CD4-positive, CD25-positive, alpha-beta regulatory T cell (primary cell): ENCODE measurements around the gene ACTA1. TPM values are rescaled to one million over a fixed set of nuclear protein-coding genes. Genes with fewer than 3 reads are reported as not detected.

Experiments
- ATAC-seq, 2 donors: fragments of 150-1000 bp; cut with Tn5 transposase; one replicate each; pipeline ENCODE4 v1.10.0; 2021; ENCODE audit warnings: low read depth in 2 of 2, moderate number of reproducible peaks in 2 of 2, moderate library complexity in 1 of 2
- DNase-seq, 3 donors: peaks; one replicate each; pipeline versions ENCODE4 v3.0.0 to v3.0.0-alpha.2; 2012 to 2022; ENCODE audit warnings: mixed read lengths in 1 of 3
- H3K27ac ChIP-seq: one replicate; pipeline ENCODE4 v1.7.0; 2013; ENCODE audit warnings: mild to moderate bottlenecking, low read length; ENCODE audit not compliant: insufficient read depth, poor library complexity, severe bottlenecking
- H3K27me3 ChIP-seq: one replicate; pipeline ENCODE4 v1.7.0; 2013; ENCODE audit warnings: low read length; ENCODE audit not compliant: control insufficient read depth, insufficient read depth
- H3K36me3 ChIP-seq: one replicate; pipeline ENCODE4 v1.7.0; 2013; ENCODE audit warnings: mild to moderate bottlenecking, low read length, moderate library complexity; ENCODE audit not compliant: control insufficient read depth, insufficient read depth
- H3K4me1 ChIP-seq: 2 replicates; pipeline ENCODE4 v1.7.0; 2013; ENCODE audit warnings: mild to moderate bottlenecking, low read length; ENCODE audit not compliant: insufficient read depth, control insufficient read depth, poor library complexity, severe bottlenecking
- H3K4me3 ChIP-seq: one replicate; pipeline ENCODE4 v1.7.0; 2013; ENCODE audit warnings: low read depth, mild to moderate bottlenecking, low read length, moderate library complexity
- H3K9me3 ChIP-seq, 2 experiments: 1 replicate in 1 of 2; 2 replicates in 1 of 2; pipeline ENCODE4 v1.7.0; 2013; ENCODE audit warnings: low read length in 2 of 2, mild to moderate bottlenecking in 1 of 2, moderate library complexity in 1 of 2; ENCODE audit not compliant: control insufficient read depth in 2 of 2
- H3K27ac Mint-ChIP-seq, 3 donors: one replicate each; pipeline ENCODE4 v1.8.0; 2020 to 2022; ENCODE audit warnings: mild to moderate bottlenecking in 3 of 3, mixed read lengths in 3 of 3, moderate library complexity in 2 of 3
- H3K27me3 Mint-ChIP-seq: one replicate; pipeline ENCODE4 v1.8.0; 2022; ENCODE audit warnings: mild to moderate bottlenecking, mixed read lengths
- H3K36me3 Mint-ChIP-seq: one replicate; pipeline ENCODE4 v1.8.0; 2020; ENCODE audit warnings: mixed read lengths
- H3K4me1 Mint-ChIP-seq, 4 donors: one replicate each; pipeline ENCODE4 v1.8.0; 2020 to 2022; ENCODE audit warnings: mixed read lengths in 4 of 4, mild to moderate bottlenecking in 1 of 4
- H3K4me3 Mint-ChIP-seq, 4 donors: one replicate each; pipeline ENCODE4 v1.8.0; 2020 to 2022; ENCODE audit warnings: mild to moderate bottlenecking in 4 of 4, mixed read lengths in 4 of 4, moderate library complexity in 3 of 4
- H3K9me3 Mint-ChIP-seq, 7 donors: one replicate each; pipeline ENCODE4 v1.8.0; 2020 to 2022; ENCODE audit warnings: mixed read lengths in 7 of 7, mild to moderate bottlenecking in 3 of 7, moderate library complexity in 2 of 7
- polyA plus RNA-seq, 4 donors: library from polyadenylated mRNA; unstranded; fragments of 300-500 nt; fragmentation: Illumina TruSeq; gene quantifications; one replicate each; pipeline ENCODE4 v1.2.3, GENCODE V29; 2021
- total RNA-seq: library from RNA; stranded (reverse); gene quantifications from one replicate; pipeline ENCODE4 v1.2.3, GENCODE V29; 2022

The ACTA1 gene
- total and polyA plus RNA-seq, 5 donors from 2014 or later: not detected

GRCh38 chr1:229383961-229384360, 49.9 kb downstream of the ACTA1 start:
- Histone ChIP-seq H3K9me3 (no peaks in the 10 kb centered on the region), H3K4me3 (no peak overlapping the region), H3K4me1 (no peaks in the 10 kb centered on the region), H3K27ac (no peak overlapping the region), H3K36me3 (no peaks in the 10 kb centered on the region), H3K27me3 (peaks cover 4% of the 10 kb centered on the region)
- H3K27ac Mint-ChIP-seq: no peak overlapping the region
- ATAC-seq: no peak
- peaks cover 26% of the 10 kb centered on the region for H3K27me3 Mint-ChIP-seq
- no peak overlapping the region for H3K4me3 Mint-ChIP-seq
- no peak for DNase-seq
- H3K4me1 Mint-ChIP-seq: no peaks in the 10 kb centered on the region
- H3K36me3 Mint-ChIP-seq: no peaks in the 10 kb centered on the region
- H3K9me3 Mint-ChIP-seq: peaks cover 0 to 2% (median 0%) of the 10 kb centered on the region in 7 donors

- H3K27ac Mint-ChIP-seq: peak overlapping the region in 1 of 3 donors; percentile 9
- H3K9me3 Mint-ChIP-seq: peaks cover 0 to 2% (median 0%) of the 10 kb centered on the region in 7 donors
- H3K4me3 ChIP-seq: no peak overlapping the region
- no peak overlapping the region for H3K4me3 Mint-ChIP-seq
- ATAC-seq (no peak), DNase-seq (no peak)
- H3K4me1 ChIP-seq: no peaks in the 10 kb centered on the region
- H3K9me3 ChIP-seq: no peaks in the 10 kb centered on the region
- no peak overlapping the region for H3K27ac ChIP-seq
- H3K36me3 ChIP-seq: no peaks in the 10 kb centered on the region
- H3K36me3 Mint-ChIP-seq: no peaks in the 10 kb centered on the region
- no peaks in the 10 kb centered on the region for H3K4me1 Mint-ChIP-seq
- H3K27me3 ChIP-seq: peaks cover 4% of the 10 kb centered on the region
- H3K27me3 Mint-ChIP-seq: peaks cover 31% of the 10 kb centered on the region
Observed at GRCh38 chr1:229383188-229383587, 50.7 kb downstream of the ACTA1 start.

Other genes with a start within 250 kb of the ACTA1 start
- 33.4 TPM for gene RAB4A, start 163.0 kb downstream of the ACTA1 start, total RNA-seq
- gene RAB4A, start 163.0 kb downstream of the ACTA1 start, polyA plus RNA-seq: 10 to 100 TPM; 23.2 to 27.1 (median 24.3) TPM
- 8.9 TPM for gene CCSAP, start 91.0 kb downstream of the ACTA1 start, total RNA-seq
- 1 to 10 TPM; 1.5 to 3.3 (median 2.3) TPM for gene CCSAP, start 91.0 kb downstream of the ACTA1 start, polyA plus RNA-seq
- gene NUP133, start 74.2 kb upstream of the ACTA1 start, total RNA-seq: 33.1 TPM
- 10 to 100 TPM; 12.2 to 20.9 (median 15.5) TPM for gene NUP133, start 74.2 kb upstream of the ACTA1 start, polyA plus RNA-seq
- gene ABCB10, start 124.6 kb upstream of the ACTA1 start, total RNA-seq: 17.1 TPM
- gene ABCB10, start 124.6 kb upstream of the ACTA1 start, polyA plus RNA-seq: 10 to 100 TPM; 10.5 to 20.0 (median 16.2) TPM
- gene TAF5L, start 192.0 kb upstream of the ACTA1 start, total RNA-seq: 33.6 TPM
- 10 to 100 TPM in 1 of 4 donors, 1 to 10 TPM in 3; 4.6 to 11.3 (median 5.4) TPM for gene TAF5L, start 192.0 kb upstream of the ACTA1 start, polyA plus RNA-seq
- 10.4 TPM for gene URB2, start 192.2 kb upstream of the ACTA1 start, total RNA-seq
- 10 to 100 TPM in 1 of 4 donors, 1 to 10 TPM in 3; 2.9 to 10.2 (median 5.3) TPM for gene URB2, start 192.2 kb upstream of the ACTA1 start, polyA plus RNA-seq